ENCODE measurements around the gene SFT2D2. TPM values are rescaled to one million over a fixed set of nuclear protein-coding genes. Genes with fewer than 3 reads are reported as not detected.
"Not testable (repeated sequence)": the region's sequence is repeated elsewhere in the genome, so short reads cannot be mapped to it uniquely, and the experiment has no call there.

SFT2D2 gene
- total RNA-seq, 1 donor from 2014 or later, result 87.6 TPM

GRCh38 chr1:168206111-168206510 is 19.7 kb upstream of the SFT2D2 start:
- Histone ChIP-seq H3K9me3 (no peaks in the 10 kb centered on the region), H3K27me3 (no peaks in the 10 kb centered on the region), H3K4me1 (no peaks in the 10 kb centered on the region), H3K36me3 (peaks cover 4% of the 10 kb centered on the region), H3K27ac (no peak overlapping the region), H3K4me3 (no peak overlapping the region)
- no peak for DNase-seq
- no peak for TF ChIP-seq CTCF (IDR thresholded peaks at IDR 0.05)
- ATAC-seq, result no peak
- intact Hi-C loops (cut with DNase I), result no loop called here

- H3K4me1 ChIP-seq; H3K36me3 ChIP-seq; H3K9me3 ChIP-seq; H3K27me3 ChIP-seq; H3K4me3 ChIP-seq; intact Hi-C loops (cut with DNase I); DNase-seq; H3K27ac ChIP-seq; ATAC-seq: not testable (repeated sequence)
Measured at GRCh38 chr1:168207673-168208072, 18.1 kb upstream of the SFT2D2 start.

- H3K27me3 ChIP-seq, result no peaks in the 10 kb centered on the region
- no peak for TF ChIP-seq CTCF (IDR thresholded peaks at IDR 0.05)
- no peak overlapping the region for H3K4me3 ChIP-seq
- H3K9me3 ChIP-seq, result no peaks in the 10 kb centered on the region
- no peak overlapping the region for H3K27ac ChIP-seq
- ATAC-seq (no peak), DNase-seq (no peak)
- no peaks in the 10 kb centered on the region for H3K36me3 ChIP-seq
- H3K4me1 ChIP-seq, result no peaks in the 10 kb centered on the region
- intact Hi-C loops (cut with DNase I), result no loop called here
Measured at GRCh38 chr1:168210312-168210711, 15.5 kb upstream of the SFT2D2 start.

- Histone ChIP-seq H3K4me3 (no peak overlapping the region), H3K9me3 (no peaks in the 10 kb centered on the region), H3K36me3 (no peaks in the 10 kb centered on the region), H3K27ac (no peak overlapping the region), H3K4me1 (no peaks in the 10 kb centered on the region), H3K27me3 (no peaks in the 10 kb centered on the region)
- TF ChIP-seq CTCF (IDR thresholded peaks at IDR 0.05), result no peak
- ATAC-seq (no peak), DNase-seq (no peak)
- intact Hi-C loops (cut with DNase I), result no loop called here
Measured at GRCh38 chr1:168213349-168213748, 12.5 kb upstream of the SFT2D2 start.

- no peak for TF ChIP-seq CTCF (IDR thresholded peaks at IDR 0.05)
- no peak for ATAC-seq
Measured at GRCh38 chr1:168216171-168216570, 9.6 kb upstream of the SFT2D2 start.

GRCh38 chr1:168217664-168218063 is 8.1 kb upstream of the SFT2D2 start:
- no peak for ATAC-seq
- intact Hi-C loops (cut with DNase I), result no loop called here
- TF ChIP-seq CTCF (IDR thresholded peaks at IDR 0.05), result no peak
- Histone ChIP-seq H3K27me3 (no peaks in the 10 kb centered on the region), H3K9me3 (no peaks in the 10 kb centered on the region), H3K4me3 (no peak overlapping the region), H3K27ac (no peak overlapping the region), H3K4me1 (no peaks in the 10 kb centered on the region), H3K36me3 (no peaks in the 10 kb centered on the region)
- DNase-seq, result no peak

More at GRCh38 chr1:168216171-168216570, 9.6 kb upstream of the SFT2D2 start:
- DNase-seq, result no peak
- Histone ChIP-seq H3K9me3 (no peaks in the 10 kb centered on the region), H3K27me3 (no peaks in the 10 kb centered on the region), H3K27ac (no peak overlapping the region), H3K4me3 (no peak overlapping the region), H3K36me3 (no peaks in the 10 kb centered on the region), H3K4me1 (no peaks in the 10 kb centered on the region)
- intact Hi-C loops (cut with DNase I), result no loop called here

Data from upper lobe of right lung (tissue), 1 donor.